ENCODE results near the gene CDCA4.
"Not testable (repeated sequence)": the region's sequence is repeated elsewhere in the genome, so short reads cannot be mapped to it uniquely, and the experiment has no call there.

CDCA4 gene

DNA sequence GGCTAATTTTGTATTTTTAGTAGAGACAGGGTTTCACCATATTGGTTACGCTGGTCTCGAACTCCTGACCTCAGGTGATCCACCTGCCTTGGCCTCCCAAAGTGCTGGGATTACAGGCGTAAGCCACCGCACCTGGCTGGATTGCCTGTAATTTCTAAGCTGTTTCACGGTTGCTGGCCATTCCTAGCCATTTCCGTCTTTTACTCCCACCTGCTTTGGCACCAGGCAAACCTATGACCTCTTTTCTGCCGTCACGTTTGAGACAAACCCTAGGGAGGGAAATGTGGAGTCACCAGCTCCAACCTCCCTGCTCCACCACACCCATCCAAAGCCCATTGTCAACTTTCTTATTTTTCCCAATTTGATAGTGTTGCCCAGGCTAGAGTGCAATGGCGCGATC is 43.1 kb upstream of the CDCA4 start:
- Histone ChIP-seq H3K9me2 (replicated peaks; ENCODE audit: insufficient read depth, low read length) (no peaks in the 10 kb centered on the region), H3K36me3 (ENCODE audit: low read length) (no peaks in the 10 kb centered on the region), H3K79me2 (ENCODE audit: insufficient read depth, low read length) (no peaks in the 10 kb centered on the region), H4K20me1 (ENCODE audit: low read depth, low read length) (no peaks in the 10 kb centered on the region), H3K9ac (ENCODE audit: low read length) (no peak overlapping the region), H3F3A (ENCODE audit: insufficient read depth) (no peaks in the 10 kb centered on the region), H2AFZ (ENCODE audit: low read depth, low read length, severe bottlenecking) (no peak overlapping the region), H3K9me3 (ENCODE audit: insufficient read depth, low read length) (no peaks in the 10 kb centered on the region), H3K4me3 (ENCODE audit: insufficient read depth, low read length, poor library complexity, severe bottlenecking) (no peak overlapping the region), H3K4me2 (ENCODE audit: low read depth, low read length, poor library complexity, severe bottlenecking) (no peak overlapping the region), H3K27ac (ENCODE audit: low read depth, low read length) (no peak overlapping the region), H3K27me3 (ENCODE audit: low read length) (no peaks in the 10 kb centered on the region)
- TF ChIP-seq, protein P1, sequence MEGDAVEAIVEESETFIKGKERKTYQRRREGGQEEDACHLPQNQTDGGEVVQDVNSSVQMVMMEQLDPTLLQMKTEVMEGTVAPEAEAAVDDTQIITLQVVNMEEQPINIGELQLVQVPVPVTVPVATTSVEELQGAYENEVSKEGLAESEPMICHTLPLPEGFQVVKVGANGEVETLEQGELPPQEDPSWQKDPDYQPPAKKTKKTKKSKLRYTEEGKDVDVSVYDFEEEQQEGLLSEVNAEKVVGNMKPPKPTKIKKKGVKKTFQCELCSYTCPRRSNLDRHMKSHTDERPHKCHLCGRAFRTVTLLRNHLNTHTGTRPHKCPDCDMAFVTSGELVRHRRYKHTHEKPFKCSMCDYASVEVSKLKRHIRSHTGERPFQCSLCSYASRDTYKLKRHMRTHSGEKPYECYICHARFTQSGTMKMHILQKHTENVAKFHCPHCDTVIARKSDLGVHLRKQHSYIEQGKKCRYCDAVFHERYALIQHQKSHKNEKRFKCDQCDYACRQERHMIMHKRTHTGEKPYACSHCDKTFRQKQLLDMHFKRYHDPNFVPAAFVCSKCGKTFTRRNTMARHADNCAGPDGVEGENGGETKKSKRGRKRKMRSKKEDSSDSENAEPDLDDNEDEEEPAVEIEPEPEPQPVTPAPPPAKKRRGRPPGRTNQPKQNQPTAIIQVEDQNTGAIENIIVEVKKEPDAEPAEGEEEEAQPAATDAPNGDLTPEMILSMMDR (IDR thresholded peaks at IDR 0.05; ENCODE audit: insufficient read depth, low read length, poor library complexity, severe bottlenecking) = no peak
- TF ChIP-seq EZH2phosphoT487 (conservative IDR thresholded peaks at IDR 0.05; ENCODE audit: low read length) = no peak

- not testable (repeated sequence) for H3K27me3 ChIP-seq (ENCODE audit: low read length); H3F3A ChIP-seq (ENCODE audit: insufficient read depth); H3K9ac ChIP-seq (ENCODE audit: low read length); H3K4me3 ChIP-seq (ENCODE audit: insufficient read depth, low read length, poor library complexity, severe bottlenecking); H3K27ac ChIP-seq (ENCODE audit: low read depth, low read length); H4K20me1 ChIP-seq (ENCODE audit: low read depth, low read length); H2AFZ ChIP-seq (ENCODE audit: low read depth, low read length, severe bottlenecking); H3K36me3 ChIP-seq (ENCODE audit: low read length); H3K9me3 ChIP-seq (ENCODE audit: insufficient read depth, low read length); H3K4me2 ChIP-seq (ENCODE audit: low read depth, low read length, poor library complexity, severe bottlenecking); H3K9me2 ChIP-seq (replicated peaks; ENCODE audit: insufficient read depth, low read length); H3K79me2 ChIP-seq (ENCODE audit: insufficient read depth, low read length)
Observed at GRCh38 chr14:105063506-105063905, 42.6 kb upstream of the CDCA4 start.

- H3K9me2 ChIP-seq (replicated peaks; ENCODE audit: insufficient read depth, low read length) = no peaks in the 10 kb centered on the region
- no peak overlapping the region for H3K9ac ChIP-seq (ENCODE audit: low read length)
- no peaks in the 10 kb centered on the region for H3K27me3 ChIP-seq (ENCODE audit: low read length)
- H3K9me3 ChIP-seq (ENCODE audit: insufficient read depth, low read length) = no peaks in the 10 kb centered on the region
- H3F3A ChIP-seq (ENCODE audit: insufficient read depth) = no peaks in the 10 kb centered on the region
- H3K36me3 ChIP-seq (ENCODE audit: low read length) = no peaks in the 10 kb centered on the region
- H3K4me2 ChIP-seq (ENCODE audit: low read depth, low read length, poor library complexity, severe bottlenecking) = no peak overlapping the region
- H3K79me2 ChIP-seq (ENCODE audit: insufficient read depth, low read length) = no peaks in the 10 kb centered on the region
- H2AFZ ChIP-seq (ENCODE audit: low read depth, low read length, severe bottlenecking) = no peak overlapping the region
- no peak overlapping the region for H3K27ac ChIP-seq (ENCODE audit: low read depth, low read length)
- H3K4me3 ChIP-seq (ENCODE audit: insufficient read depth, low read length, poor library complexity, severe bottlenecking) = no peak overlapping the region
- TF ChIP-seq, protein P1 (IDR thresholded peaks at IDR 0.05; ENCODE audit: insufficient read depth, low read length, poor library complexity, severe bottlenecking) = no peak
- TF ChIP-seq EZH2phosphoT487 (conservative IDR thresholded peaks at IDR 0.05; ENCODE audit: low read length) = no peak
- no peaks in the 10 kb centered on the region for H4K20me1 ChIP-seq (ENCODE audit: low read depth, low read length)
Observed at GRCh38 chr14:105063056-105063455, 42.2 kb upstream of the CDCA4 start.

DNA sequence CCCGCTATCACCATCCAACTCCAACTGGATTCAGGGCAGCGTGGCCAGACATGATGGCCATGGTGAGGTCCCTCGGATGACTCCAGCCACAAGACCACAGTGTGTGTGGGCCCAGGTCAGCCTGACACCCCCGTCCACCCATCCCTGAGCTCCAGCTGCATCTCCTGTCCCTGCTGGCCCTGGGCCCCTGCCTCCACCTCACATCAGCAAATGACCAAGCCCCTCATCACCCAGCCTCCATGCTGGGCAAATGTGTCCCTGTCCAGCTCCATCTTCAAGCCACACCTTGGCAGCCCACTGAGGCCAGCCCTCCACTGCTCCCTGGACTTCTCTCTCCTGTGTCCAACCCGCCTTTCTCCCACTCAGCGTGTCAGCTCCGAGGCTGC is 41.2 kb upstream of the CDCA4 start:
- H3K9me2 ChIP-seq (replicated peaks; ENCODE audit: insufficient read depth, low read length) = no peaks in the 10 kb centered on the region
- no peak overlapping the region for H3K4me3 ChIP-seq (ENCODE audit: insufficient read depth, low read length, poor library complexity, severe bottlenecking)
- no peak overlapping the region for H3K4me2 ChIP-seq (ENCODE audit: low read depth, low read length, poor library complexity, severe bottlenecking)
- TF ChIP-seq EZH2phosphoT487 (conservative IDR thresholded peaks at IDR 0.05; ENCODE audit: low read length) = no peak
- TF ChIP-seq, protein P1 (IDR thresholded peaks at IDR 0.05; ENCODE audit: insufficient read depth, low read length, poor library complexity, severe bottlenecking) = no peak
- no peak overlapping the region for H2AFZ ChIP-seq (ENCODE audit: low read depth, low read length, severe bottlenecking)
- H4K20me1 ChIP-seq (ENCODE audit: low read depth, low read length) = no peaks in the 10 kb centered on the region
- H3K36me3 ChIP-seq (ENCODE audit: low read length) = no peaks in the 10 kb centered on the region
- no peak overlapping the region for H3K27ac ChIP-seq (ENCODE audit: low read depth, low read length)
- H3K9me3 ChIP-seq (ENCODE audit: insufficient read depth, low read length) = no peaks in the 10 kb centered on the region
- H3K9ac ChIP-seq (ENCODE audit: low read length) = no peak overlapping the region
- no peaks in the 10 kb centered on the region for H3K79me2 ChIP-seq (ENCODE audit: insufficient read depth, low read length)
- H3K27me3 ChIP-seq (ENCODE audit: low read length) = no peaks in the 10 kb centered on the region
- H3F3A ChIP-seq (ENCODE audit: insufficient read depth) = no peaks in the 10 kb centered on the region
